ENCODE measurements around the gene CPNE2.

CPNE2 gene

DNA sequence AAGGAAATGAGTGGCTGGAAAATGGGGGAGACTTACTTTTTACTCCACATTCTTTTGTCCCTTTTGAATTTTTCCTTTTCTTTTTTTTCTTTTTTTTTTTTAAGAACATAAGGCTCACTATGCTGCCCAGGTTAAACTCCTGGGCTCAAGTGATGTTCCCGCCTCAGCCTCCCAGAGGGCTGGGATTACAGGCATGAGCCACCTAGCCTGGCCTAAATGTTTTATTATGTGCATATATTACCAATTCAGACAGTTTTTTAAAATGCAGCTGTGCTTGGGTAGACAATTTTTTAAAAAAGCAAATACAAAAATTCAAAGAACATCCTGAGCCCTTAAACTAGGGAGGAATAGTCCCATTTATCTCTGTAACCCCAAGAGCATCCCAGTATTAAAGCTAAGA, 65.2 kb downstream of the CPNE2 start:
- no peak for TF ChIP-seq ZFX (IDR thresholded peaks at IDR 0.05)
- TF ChIP-seq, protein P1, sequence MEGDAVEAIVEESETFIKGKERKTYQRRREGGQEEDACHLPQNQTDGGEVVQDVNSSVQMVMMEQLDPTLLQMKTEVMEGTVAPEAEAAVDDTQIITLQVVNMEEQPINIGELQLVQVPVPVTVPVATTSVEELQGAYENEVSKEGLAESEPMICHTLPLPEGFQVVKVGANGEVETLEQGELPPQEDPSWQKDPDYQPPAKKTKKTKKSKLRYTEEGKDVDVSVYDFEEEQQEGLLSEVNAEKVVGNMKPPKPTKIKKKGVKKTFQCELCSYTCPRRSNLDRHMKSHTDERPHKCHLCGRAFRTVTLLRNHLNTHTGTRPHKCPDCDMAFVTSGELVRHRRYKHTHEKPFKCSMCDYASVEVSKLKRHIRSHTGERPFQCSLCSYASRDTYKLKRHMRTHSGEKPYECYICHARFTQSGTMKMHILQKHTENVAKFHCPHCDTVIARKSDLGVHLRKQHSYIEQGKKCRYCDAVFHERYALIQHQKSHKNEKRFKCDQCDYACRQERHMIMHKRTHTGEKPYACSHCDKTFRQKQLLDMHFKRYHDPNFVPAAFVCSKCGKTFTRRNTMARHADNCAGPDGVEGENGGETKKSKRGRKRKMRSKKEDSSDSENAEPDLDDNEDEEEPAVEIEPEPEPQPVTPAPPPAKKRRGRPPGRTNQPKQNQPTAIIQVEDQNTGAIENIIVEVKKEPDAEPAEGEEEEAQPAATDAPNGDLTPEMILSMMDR (conservative IDR thresholded peaks at IDR 0.05), result no peak
- H3K27ac ChIP-seq, result no peak overlapping the region

DNA sequence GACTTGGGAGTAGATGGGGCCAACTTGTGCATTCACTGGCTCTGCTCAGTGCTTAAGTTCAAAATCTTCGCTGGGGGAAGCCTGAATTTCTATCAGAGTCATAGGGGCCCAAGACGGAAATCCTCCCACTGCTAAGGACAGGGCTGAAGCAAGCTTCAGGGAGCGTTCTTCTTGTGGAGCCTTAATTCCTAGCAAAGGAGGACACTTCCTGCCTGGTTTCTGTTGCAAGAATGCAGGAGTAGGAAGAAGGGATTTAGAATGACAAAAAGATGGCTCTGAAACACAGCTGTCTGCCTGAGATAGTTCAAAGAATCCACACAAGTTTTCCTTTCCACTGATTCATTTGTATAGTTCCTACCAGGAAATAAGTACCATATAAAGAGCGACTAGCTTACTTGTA, 67.1 kb downstream of the CPNE2 start:
- no peak overlapping the region for H3K27ac ChIP-seq
- TF ChIP-seq, protein P1 (conservative IDR thresholded peaks at IDR 0.05), result no peak
- no peak for TF ChIP-seq ZFX (IDR thresholded peaks at IDR 0.05)

DNA sequence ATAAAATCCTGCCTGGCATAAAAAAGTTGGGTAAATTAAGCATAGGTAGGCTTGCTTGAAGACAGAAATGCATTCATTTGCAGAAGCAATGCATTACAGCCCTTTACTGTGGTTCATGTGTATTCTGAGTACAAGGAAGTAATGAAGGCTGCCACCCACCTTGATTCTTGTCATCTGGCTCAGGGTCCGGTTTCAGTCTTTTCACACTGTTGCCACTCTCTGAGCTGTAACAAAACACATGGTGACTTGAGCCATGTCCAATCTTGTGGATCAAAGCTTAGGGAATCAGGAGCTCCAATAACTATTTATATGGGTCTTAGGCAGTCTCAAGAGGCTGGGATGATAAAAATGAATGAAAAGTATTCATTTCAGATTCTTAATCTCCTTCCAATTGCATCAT, 71.5 kb downstream of the CPNE2 start:
- no peak for TF ChIP-seq ZFX (IDR thresholded peaks at IDR 0.05)
- no peak overlapping the region for H3K27ac ChIP-seq

DNA sequence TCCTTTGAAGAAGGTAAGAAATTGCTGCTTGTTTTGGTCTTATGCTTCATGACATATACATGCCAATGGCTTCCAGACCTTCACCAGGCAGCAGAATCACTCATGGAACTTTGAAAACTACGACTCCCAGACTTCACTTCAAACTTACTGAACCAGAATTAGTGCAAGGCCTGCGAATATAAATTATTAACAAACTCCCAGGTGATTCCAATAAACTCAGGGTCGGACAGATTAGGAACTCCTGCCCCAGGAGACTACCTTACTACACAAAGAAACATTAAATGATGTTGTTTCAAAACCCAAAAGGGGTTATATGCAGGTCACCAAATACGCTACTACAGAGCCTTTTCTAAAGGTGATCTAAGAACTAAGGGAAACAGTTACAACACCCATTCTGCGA, 73.1 kb downstream of the CPNE2 start:
- H3K27ac ChIP-seq, result no peak overlapping the region
- TF ChIP-seq, protein P1 (conservative IDR thresholded peaks at IDR 0.05), result no peak
- TF ChIP-seq ZFX (IDR thresholded peaks at IDR 0.05), result no peak

DNA sequence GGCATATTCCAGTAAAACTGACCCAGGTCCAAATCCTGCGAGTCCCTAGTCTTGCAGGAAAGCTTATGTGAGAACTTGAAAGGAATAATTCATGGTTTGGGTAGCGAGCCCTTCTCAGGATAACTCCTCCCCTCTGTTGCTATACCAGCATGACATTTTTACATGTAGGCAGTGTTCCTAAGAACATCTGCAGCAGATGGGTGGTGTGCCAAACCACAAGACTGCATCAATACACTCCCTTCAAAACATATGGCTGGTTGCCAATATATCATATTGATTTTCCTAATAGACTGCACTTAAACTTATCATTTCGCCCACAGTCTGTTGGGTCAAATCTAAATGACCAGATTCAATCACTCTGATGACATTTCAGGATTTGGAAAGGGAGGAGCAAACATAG, 73.6 kb downstream of the CPNE2 start:
- H3K27ac ChIP-seq, result no peak overlapping the region
- no peak for TF ChIP-seq ZFX (IDR thresholded peaks at IDR 0.05)
- TF ChIP-seq, protein P1 (conservative IDR thresholded peaks at IDR 0.05), result no peak

DNA sequence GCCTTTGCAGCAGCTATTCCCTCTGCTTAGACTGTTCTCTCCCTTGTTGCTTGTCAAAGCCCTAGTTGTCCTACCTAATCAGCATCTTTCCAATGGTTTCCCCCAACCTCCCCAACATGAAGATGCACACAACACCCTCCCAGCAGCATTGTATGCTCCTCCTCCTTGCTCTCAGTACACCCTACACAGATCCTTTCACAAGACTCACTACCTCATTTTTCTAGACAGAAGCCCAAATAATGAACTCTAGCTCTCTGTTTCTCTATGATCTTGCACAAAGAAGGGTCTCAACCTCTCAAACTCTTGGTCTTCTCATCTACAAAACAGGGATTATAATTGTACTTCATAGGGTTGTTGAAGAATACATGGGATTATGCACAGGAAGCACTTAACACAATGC, 74.1 kb downstream of the CPNE2 start:
- H3K27ac ChIP-seq, result no peak overlapping the region
- TF ChIP-seq, protein P1 (conservative IDR thresholded peaks at IDR 0.05), result no peak
- TF ChIP-seq ZFX (IDR thresholded peaks at IDR 0.05), result no peak

DNA sequence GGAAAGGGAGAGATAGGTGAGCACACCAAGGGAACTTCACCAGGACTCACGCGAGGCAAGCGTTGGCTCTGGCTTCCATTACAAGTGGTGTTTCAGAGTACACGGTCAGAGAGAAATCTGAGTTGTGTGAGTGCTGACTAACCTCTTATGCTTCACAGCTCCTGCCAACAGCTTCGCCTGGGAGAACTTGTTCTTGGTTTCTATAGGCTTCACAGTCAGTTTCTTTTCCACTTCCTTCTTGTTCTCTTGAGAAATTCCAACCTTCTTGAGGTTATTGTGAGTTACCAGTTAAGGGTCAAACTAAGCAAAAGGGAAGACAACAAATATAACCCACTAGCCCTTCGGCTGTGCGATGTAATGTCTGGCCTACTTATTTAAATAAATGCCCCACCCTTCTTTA, 74.6 kb downstream of the CPNE2 start:
- no peak overlapping the region for H3K27ac ChIP-seq
- TF ChIP-seq, protein P1 (conservative IDR thresholded peaks at IDR 0.05), result no peak
- no peak for TF ChIP-seq ZFX (IDR thresholded peaks at IDR 0.05)

DNA sequence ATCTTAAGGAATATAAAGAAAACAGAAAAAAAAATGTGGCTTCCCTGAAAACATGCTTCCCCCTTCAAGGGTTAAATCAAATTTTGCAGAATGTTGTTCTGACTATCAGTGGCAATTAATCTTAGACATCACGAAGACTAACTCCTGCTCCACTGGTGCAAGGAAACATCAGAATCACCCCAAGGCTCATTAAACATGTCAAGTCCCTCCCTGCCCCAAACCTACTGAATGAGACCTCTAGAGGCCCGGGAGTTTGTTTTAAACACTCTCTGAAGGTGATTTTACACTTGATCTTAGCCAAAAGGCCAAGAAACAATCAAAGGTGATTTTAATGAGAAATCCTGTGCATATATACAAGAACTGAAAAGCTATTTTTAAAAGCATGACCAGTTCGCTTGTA, 75.2 kb downstream of the CPNE2 start:
- TF ChIP-seq ZFX (IDR thresholded peaks at IDR 0.05), result no peak
- TF ChIP-seq, protein P1 (conservative IDR thresholded peaks at IDR 0.05), result no peak
- H3K27ac ChIP-seq, result no peak overlapping the region
